HEK293 (cell line): ENCODE data around the gene REEP6.

ENCODE experiments used
- CTCF ChIA-PET: fragments of 350-600 bp; formaldehyde crosslinking; extraction: SDS; loops from one replicate; lab custom pipeline; 2021; ENCODE audit warnings: antibody characterized with exemption; lab: Yijun Ruan, JAX
- POLR2A ChIA-PET: fragments of 300-600 bp; formaldehyde crosslinking; extraction: SDS; loops from one replicate; lab custom pipeline; 2020; ENCODE audit warnings: antibody characterized with exemption, inconsistent platforms; lab: Yijun Ruan, JAX
- H3K27ac ChIP-seq: fragments of 200-500 bp; sonication (Bioruptor generic); 2 replicates; pipeline ENCODE4 v1.5.1; 2014; ENCODE audit warnings: low read depth, low read length, control low read depth, inconsistent platforms; ENCODE audit errors: extremely low read depth
- H3K36me3 ChIP-seq, 2 experiments: fragments of 200-500 bp in 1 of 2; sonication (Bioruptor generic) in 1 of 2; 1 replicate in 1 of 2; 2 replicates in 1 of 2; pipeline ENCODE4 v1.5.1; 2014 to 2017; ENCODE audit warnings: inconsistent platforms in 2 of 2, low read length in 2 of 2; ENCODE audit not compliant: control insufficient read depth in 2 of 2, insufficient read depth in 1 of 2
- H3K4me1 ChIP-seq: fragments of 200-500 bp; sonication (Bioruptor generic); 2 replicates; pipeline ENCODE4 v1.5.1; 2014; ENCODE audit warnings: mild to moderate bottlenecking, low read length, inconsistent platforms; ENCODE audit not compliant: control insufficient read depth, insufficient read depth
- H3K4me3 ChIP-seq: 2 replicates; pipeline ENCODE4 v1.5.1; 2011; ENCODE audit warnings: low read depth, mild to moderate bottlenecking, control low read depth, low read length, moderate library complexity
- H3K9me3 ChIP-seq: fragments of 200-500 bp; sonication (Bioruptor generic); 2 replicates; pipeline ENCODE4 v1.5.1; 2014; ENCODE audit warnings: low read depth, low read length, inconsistent platforms; ENCODE audit not compliant: control insufficient read depth, insufficient read depth
- BCL6B ChIP-seq: fragments of 450-650 bp; formaldehyde crosslinking; IDR thresholded peaks from 2 replicates; pipeline ENCODE4 v1.5.1; 2017; ENCODE audit warnings: missing biosample characterization, missing genetic modification characterization
- HIC1 ChIP-seq: fragments of 450-650 bp; formaldehyde crosslinking; IDR thresholded peaks from 2 replicates; pipeline ENCODE4 v1.5.1; 2016; ENCODE audit warnings: missing biosample characterization, missing genetic modification characterization
- OVOL3 ChIP-seq: fragments of 450-650 bp; formaldehyde crosslinking; IDR thresholded peaks from 2 replicates; pipeline ENCODE4 v1.5.1; 2016; ENCODE audit warnings: missing biosample characterization, missing genetic modification characterization
- PATZ1 ChIP-seq: fragments of 450-650 bp; formaldehyde crosslinking; IDR thresholded peaks from 2 replicates; pipeline ENCODE4 v1.5.1; 2016; ENCODE audit warnings: missing biosample characterization, missing genetic modification characterization
- REPIN1 ChIP-seq: fragments of 450-650 bp; formaldehyde crosslinking; IDR thresholded peaks from 2 replicates; pipeline ENCODE4 v1.5.1; 2017; ENCODE audit warnings: missing biosample characterization, missing genetic modification characterization, low read depth
- SCRT1 ChIP-seq: fragments of 450-650 bp; formaldehyde crosslinking; IDR thresholded peaks from 2 replicates; pipeline ENCODE4 v1.5.1; 2016; ENCODE audit warnings: missing biosample characterization, missing genetic modification characterization, borderline replicate concordance
- ZEB2 ChIP-seq: fragments of 450-650 bp; formaldehyde crosslinking; IDR thresholded peaks from 2 replicates; pipeline ENCODE4 v1.5.1; 2016; ENCODE audit warnings: missing biosample characterization, missing genetic modification characterization
- ZNF133 ChIP-seq: fragments of 450-650 bp; formaldehyde crosslinking; IDR thresholded peaks from 2 replicates; pipeline ENCODE4 v1.5.1; 2016; ENCODE audit warnings: missing biosample characterization, missing genetic modification characterization
- ZNF248 ChIP-seq: fragments of 450-650 bp; formaldehyde crosslinking; IDR thresholded peaks from 2 replicates; pipeline ENCODE4 v1.5.1; 2017; ENCODE audit warnings: missing biosample characterization, missing genetic modification characterization
- ZNF280D ChIP-seq: fragments of 450-650 bp; formaldehyde crosslinking; IDR thresholded peaks from 2 replicates; pipeline ENCODE4 v1.5.1; 2016; ENCODE audit warnings: missing biosample characterization, missing genetic modification characterization
- ZNF350 ChIP-seq: fragments of 450-650 bp; formaldehyde crosslinking; IDR thresholded peaks from 2 replicates; pipeline ENCODE4 v1.5.0; 2017; ENCODE audit warnings: missing biosample characterization, mild to moderate bottlenecking, missing genetic modification characterization
- ZNF391 ChIP-seq: fragments of 450-650 bp; formaldehyde crosslinking; IDR thresholded peaks from 2 replicates; pipeline ENCODE4 v1.5.1; 2016; ENCODE audit warnings: low read depth, missing biosample characterization, missing genetic modification characterization, borderline replicate concordance
- ZNF473 ChIP-seq: fragments of 450-650 bp; formaldehyde crosslinking; IDR thresholded peaks from 2 replicates; pipeline ENCODE4 v1.5.1; 2017; ENCODE audit warnings: missing biosample characterization, missing genetic modification characterization
- ZNF488 ChIP-seq: fragments of 450-650 bp; formaldehyde crosslinking; IDR thresholded peaks from 2 replicates; pipeline ENCODE4 v1.5.1; 2016; ENCODE audit warnings: missing biosample characterization, missing genetic modification characterization
- ZNF544 ChIP-seq: fragments of 450-650 bp; formaldehyde crosslinking; IDR thresholded peaks from 2 replicates; pipeline ENCODE4 v1.5.0; 2017; ENCODE audit warnings: missing biosample characterization, missing genetic modification characterization
- ZNF561 ChIP-seq: fragments of 450-650 bp; IDR thresholded peaks from 2 replicates; pipeline ENCODE4 v1.5.1; 2018; ENCODE audit warnings: missing biosample characterization, missing genetic modification characterization, borderline replicate concordance
- ZNF76 ChIP-seq: fragments of 450-650 bp; formaldehyde crosslinking; IDR thresholded peaks from 2 replicates; pipeline ENCODE4; 2016; ENCODE audit warnings: low read depth, missing biosample characterization, missing genetic modification characterization, borderline replicate concordance

The REEP6 gene

GRCh38 chr19:1525343-1525742, 34.4 kb downstream of the REEP6 start:
- H3K4me1 ChIP-seq: no peaks in the 10 kb centered on the region
- TF ChIP-seq HIC1 (tag by site-specific recombination) (peak; percentile 29; the same call in 1 of the 2 replicates), ZNF544 (tag by site-specific recombination) (no peak)
- TF ChIP-seq, all 188 proteins: peak for 1
- ChIA-PET POLR2A (no interaction called here), CTCF (interaction anchor here (0.8 kb wide), 1 partner anchor 501 kb away, joined by 3 read pairs; no protein-coding TSS in a partner anchor)
- H3K36me3 ChIP-seq: no peaks in the 10 kb centered on the region
- H3K4me3 ChIP-seq: no peak overlapping the region
- H3K9me3 ChIP-seq: no peaks in the 10 kb centered on the region
- no peak overlapping the region for H3K27ac ChIP-seq

- Histone ChIP-seq H3K9me3 (no peaks in the 10 kb centered on the region), H3K4me3 (no peak overlapping the region), H3K27ac (no peak overlapping the region), H3K36me3 (no peaks in the 10 kb centered on the region), H3K4me1 (no peaks in the 10 kb centered on the region)
- TF ChIP-seq OVOL3 (no peak), ZNF488 (tag by site-specific recombination) (no peak), ZEB2 (tag by site-specific recombination) (peak; percentile 95), ZNF473 (tag by site-specific recombination) (no peak), ZNF350 (tag by site-specific recombination) (no peak), HIC1 (tag by site-specific recombination) (peak; percentile 76)
- CTCF ChIA-PET: no interaction called here
- POLR2A ChIA-PET: no interaction called here
These were observed 35.2 kb downstream of the REEP6 start for GRCh38 chr19:1526066-1526778.

GRCh38 chr19:1526979-1527649, 36.1 kb downstream of the REEP6 start:
- CTCF ChIA-PET: no interaction called here
- no peaks in the 10 kb centered on the region for H3K9me3 ChIP-seq
- POLR2A ChIA-PET: no interaction called here
- H3K27ac ChIP-seq: no peak overlapping the region
- no peaks in the 10 kb centered on the region for H3K36me3 ChIP-seq
- no peaks in the 10 kb centered on the region for H3K4me1 ChIP-seq
- no peak overlapping the region for H3K4me3 ChIP-seq
- TF ChIP-seq ZNF391 (no peak), REPIN1 (tag by site-specific recombination) (no peak), PATZ1 (tag by site-specific recombination) (peak; percentile 21; the same call in 1 of the 2 replicates), ZNF561 (tag by site-specific recombination) (no peak), ZNF133 (tag by site-specific recombination) (no peak), ZNF280D (tag by site-specific recombination) (peak; percentile 60; the same call in 1 of the 2 replicates), SCRT1 (tag by site-specific recombination) (peak; percentile 87), ZNF248 (tag by site-specific recombination) (no peak), BCL6B (tag by site-specific recombination) (no peak), ZNF76 (tag by site-specific recombination) (no peak)
